Fibroblast of lung (primary cell): ENCODE data around the gene EFNB3.
A peak's percentile ranks its signal among the peaks of the same experiment; 100 is the strongest.

Experiments used
- EZH2 ChIP-seq: IDR thresholded peaks from 2 replicates; pipeline ENCODE4 v1.5.1; 2012; ENCODE audit warnings: low read length, control low read depth, mild to moderate bottlenecking; ENCODE audit errors: missing control alignments
- TF ChIP-seq, protein P1 (sequence below), 2 donors: IDR thresholded peaks in 1 of 2; conservative IDR thresholded peaks in 1 of 2; 1 replicate in 1 of 2; 2 replicates in 1 of 2; pipeline ENCODE4 v1.5.1; 2011 to 2012; ENCODE audit warnings: low read length in 2 of 2, control low read depth in 1 of 2, inconsistent platforms in 1 of 2, low read depth in 1 of 2, mild to moderate bottlenecking in 1 of 2

DNA sequence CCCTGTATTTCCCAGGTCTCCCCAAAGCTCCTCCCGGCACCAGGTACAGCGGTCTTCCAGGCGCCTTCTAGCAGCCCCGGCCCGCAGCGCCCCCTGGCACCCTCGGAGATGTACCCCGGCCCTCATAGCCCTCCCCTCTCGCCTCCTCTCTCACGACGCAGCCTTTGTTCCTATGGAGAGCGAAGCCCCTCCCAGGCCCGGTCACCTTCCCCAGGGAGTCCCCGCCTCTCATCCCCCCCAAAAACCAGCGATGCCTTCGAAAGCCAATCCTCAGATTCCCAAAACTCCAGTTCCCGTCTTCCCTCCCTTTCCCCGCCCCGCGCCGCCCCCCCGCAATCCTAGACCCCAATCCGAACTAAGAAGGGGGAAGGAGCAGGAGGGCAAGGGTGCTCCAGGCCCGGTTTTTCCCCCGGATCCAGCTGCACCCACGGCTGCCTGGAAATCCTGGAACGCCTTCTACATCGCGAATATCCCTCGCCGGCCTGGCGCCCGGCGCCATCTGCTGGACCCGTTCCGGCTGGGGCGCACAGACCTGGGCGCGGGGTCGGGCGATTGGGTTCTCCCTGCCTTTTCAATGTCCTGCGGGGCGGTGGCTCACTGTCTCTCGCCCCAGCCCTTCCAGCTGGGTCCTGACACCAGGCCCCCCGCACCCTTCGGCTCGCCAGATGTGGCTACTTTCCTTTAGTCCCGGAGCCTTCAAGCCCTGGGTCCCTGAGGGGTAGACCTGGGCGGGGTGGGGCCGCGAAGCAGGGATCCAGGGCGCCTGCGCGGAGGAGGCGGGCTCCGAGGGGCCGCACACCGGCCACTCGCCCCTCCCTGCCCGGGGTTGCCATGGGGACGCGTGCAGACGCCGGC lies 12.1 kb downstream of the EFNB3 start, which contains the start of gene DNAH2:
- TF ChIP-seq, protein P1, sequence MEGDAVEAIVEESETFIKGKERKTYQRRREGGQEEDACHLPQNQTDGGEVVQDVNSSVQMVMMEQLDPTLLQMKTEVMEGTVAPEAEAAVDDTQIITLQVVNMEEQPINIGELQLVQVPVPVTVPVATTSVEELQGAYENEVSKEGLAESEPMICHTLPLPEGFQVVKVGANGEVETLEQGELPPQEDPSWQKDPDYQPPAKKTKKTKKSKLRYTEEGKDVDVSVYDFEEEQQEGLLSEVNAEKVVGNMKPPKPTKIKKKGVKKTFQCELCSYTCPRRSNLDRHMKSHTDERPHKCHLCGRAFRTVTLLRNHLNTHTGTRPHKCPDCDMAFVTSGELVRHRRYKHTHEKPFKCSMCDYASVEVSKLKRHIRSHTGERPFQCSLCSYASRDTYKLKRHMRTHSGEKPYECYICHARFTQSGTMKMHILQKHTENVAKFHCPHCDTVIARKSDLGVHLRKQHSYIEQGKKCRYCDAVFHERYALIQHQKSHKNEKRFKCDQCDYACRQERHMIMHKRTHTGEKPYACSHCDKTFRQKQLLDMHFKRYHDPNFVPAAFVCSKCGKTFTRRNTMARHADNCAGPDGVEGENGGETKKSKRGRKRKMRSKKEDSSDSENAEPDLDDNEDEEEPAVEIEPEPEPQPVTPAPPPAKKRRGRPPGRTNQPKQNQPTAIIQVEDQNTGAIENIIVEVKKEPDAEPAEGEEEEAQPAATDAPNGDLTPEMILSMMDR (conservative IDR thresholded peaks at IDR 0.05 in 1 of 2, IDR thresholded peaks at IDR 0.05 in 1 of 2; ENCODE audit: low read depth in 1 of 2, low read length in 2 of 2), result peak; percentile 31 to 42
- peak; percentile 2 for TF ChIP-seq EZH2
